Neural crest cell (in vitro differentiated cells): ENCODE data around the gene MEGF6. TPM values are rescaled to one million over a fixed set of nuclear protein-coding genes. Genes with fewer than 3 reads are reported as not detected.

ENCODE experiments used
- DNase-seq: peaks from one replicate; pipeline ENCODE4 v3.0.0; 2021; ENCODE audit warnings: low read depth, mixed read lengths, low spot score
- H3K27ac Mint-ChIP-seq: one replicate; pipeline ENCODE4 v1.8.0; 2021; ENCODE audit warnings: mild to moderate bottlenecking, mixed read lengths; ENCODE audit not compliant: unreplicated experiment
- H3K27me3 Mint-ChIP-seq: 2 replicates; pipeline ENCODE4 v1.8.0; 2021; ENCODE audit warnings: low read depth, mild to moderate bottlenecking, mixed read lengths
- H3K36me3 Mint-ChIP-seq: 2 replicates; pipeline ENCODE4 v1.8.0; 2021; ENCODE audit warnings: low read depth, mild to moderate bottlenecking, mixed read lengths
- H3K4me1 Mint-ChIP-seq: 2 replicates; pipeline ENCODE4 v1.8.0; 2021; ENCODE audit warnings: mixed read lengths
- H3K4me3 Mint-ChIP-seq: one replicate; pipeline ENCODE4 v1.8.0; 2021; ENCODE audit warnings: mild to moderate bottlenecking, mixed read lengths
- H3K9me3 Mint-ChIP-seq: 2 replicates; pipeline ENCODE4 v1.8.0; 2021; ENCODE audit warnings: mixed read lengths
- CTCF ChIP-seq: fragments of 200-600 bp; sonication (generic); conservative IDR thresholded peaks from 2 replicates; pipeline ENCODE4 v1.5.0; 2021; ENCODE audit warnings: antibody characterized with exemption, mild to moderate bottlenecking
- total RNA-seq: library from RNA; stranded (reverse); gene quantifications from 2 replicates; pipeline ENCODE4 v1.2.1, GENCODE V29; 2021

Gene MEGF6
- total RNA-seq, 1 donor from 2014 or later: 36.7 TPM

DNA sequence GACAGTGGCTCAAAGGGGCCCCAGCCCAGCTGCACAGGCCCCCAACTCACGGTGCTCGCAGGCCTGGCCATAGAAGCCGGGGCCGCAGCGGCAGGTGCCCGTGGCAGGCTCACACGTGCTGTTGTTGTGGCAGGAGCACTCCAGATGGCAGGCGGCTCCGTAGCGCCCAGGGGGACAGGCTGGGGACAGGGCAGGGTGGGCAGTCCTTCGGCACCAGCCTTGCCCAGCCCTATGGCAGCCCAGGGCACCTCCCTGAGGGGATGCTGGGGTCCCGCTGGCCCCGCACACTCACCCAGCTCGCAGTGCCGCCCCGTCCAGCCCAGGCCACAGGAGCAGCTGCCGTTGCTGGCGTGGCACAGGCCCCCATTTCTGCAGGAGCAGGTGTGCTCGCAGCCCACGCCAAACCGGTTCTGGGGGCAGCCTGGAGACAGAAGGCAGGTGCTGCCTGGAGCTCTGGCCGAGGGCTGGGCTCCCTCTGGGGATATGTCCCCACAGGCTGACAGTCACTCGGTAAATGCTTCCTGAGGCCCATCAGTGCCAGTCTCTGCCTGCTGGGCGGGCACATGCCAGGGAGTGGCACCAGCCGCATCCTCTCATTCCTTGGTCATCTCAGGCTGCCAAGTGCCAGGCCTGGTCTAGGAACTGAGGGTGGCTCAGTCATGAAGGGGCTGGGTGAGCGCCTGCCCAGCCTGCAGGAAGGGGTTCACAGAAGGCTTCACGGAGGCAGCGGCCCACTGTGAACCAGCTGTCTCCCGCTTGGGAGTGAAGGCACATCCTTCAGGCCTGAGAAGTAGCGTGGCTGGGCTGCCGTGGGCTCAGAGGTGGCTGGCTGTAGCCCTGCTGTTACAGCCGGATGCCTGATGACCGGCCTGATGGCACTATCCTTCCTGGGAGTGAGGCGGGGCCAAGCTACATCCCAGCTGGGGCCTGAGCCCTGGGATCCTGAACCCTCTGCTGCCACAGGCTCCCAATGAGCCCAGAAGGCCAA, 116.7 kb downstream of the MEGF6 start:
- peaks cover 5% of the 10 kb centered on the region for H3K4me1 Mint-ChIP-seq
- TF ChIP-seq CTCF: no peak
- no peaks in the 10 kb centered on the region for H3K27me3 Mint-ChIP-seq
- H3K36me3 Mint-ChIP-seq: no peaks in the 10 kb centered on the region
- no peak overlapping the region for H3K4me3 Mint-ChIP-seq
- no peak for DNase-seq
- H3K27ac Mint-ChIP-seq: no peak overlapping the region
- H3K9me3 Mint-ChIP-seq: no peaks in the 10 kb centered on the region

GRCh38 chr1:3492545-3493246, 118.6 kb downstream of the MEGF6 start:
- peaks cover 12% of the 10 kb centered on the region for H3K9me3 Mint-ChIP-seq
- no peaks in the 10 kb centered on the region for H3K27me3 Mint-ChIP-seq
- H3K4me3 Mint-ChIP-seq: no peak overlapping the region
- H3K27ac Mint-ChIP-seq: no peak overlapping the region
- H3K36me3 Mint-ChIP-seq: peaks cover 13% of the 10 kb centered on the region
- no peak for TF ChIP-seq CTCF
- DNase-seq: no peak
- peaks cover 5% of the 10 kb centered on the region for H3K4me1 Mint-ChIP-seq

GRCh38 chr1:3491291-3492246, 119.7 kb downstream of the MEGF6 start:
- TF ChIP-seq CTCF: peak; percentile 99
- Mint-ChIP-seq H3K36me3 (peaks cover 13% of the 10 kb centered on the region), H3K27me3 (no peaks in the 10 kb centered on the region), H3K9me3 (peaks cover 12% of the 10 kb centered on the region), H3K4me1 (peaks cover 5% of the 10 kb centered on the region), H3K4me3 (no peak overlapping the region), H3K27ac (no peak overlapping the region)
- DNase-seq: peak; percentile 88

DNA sequence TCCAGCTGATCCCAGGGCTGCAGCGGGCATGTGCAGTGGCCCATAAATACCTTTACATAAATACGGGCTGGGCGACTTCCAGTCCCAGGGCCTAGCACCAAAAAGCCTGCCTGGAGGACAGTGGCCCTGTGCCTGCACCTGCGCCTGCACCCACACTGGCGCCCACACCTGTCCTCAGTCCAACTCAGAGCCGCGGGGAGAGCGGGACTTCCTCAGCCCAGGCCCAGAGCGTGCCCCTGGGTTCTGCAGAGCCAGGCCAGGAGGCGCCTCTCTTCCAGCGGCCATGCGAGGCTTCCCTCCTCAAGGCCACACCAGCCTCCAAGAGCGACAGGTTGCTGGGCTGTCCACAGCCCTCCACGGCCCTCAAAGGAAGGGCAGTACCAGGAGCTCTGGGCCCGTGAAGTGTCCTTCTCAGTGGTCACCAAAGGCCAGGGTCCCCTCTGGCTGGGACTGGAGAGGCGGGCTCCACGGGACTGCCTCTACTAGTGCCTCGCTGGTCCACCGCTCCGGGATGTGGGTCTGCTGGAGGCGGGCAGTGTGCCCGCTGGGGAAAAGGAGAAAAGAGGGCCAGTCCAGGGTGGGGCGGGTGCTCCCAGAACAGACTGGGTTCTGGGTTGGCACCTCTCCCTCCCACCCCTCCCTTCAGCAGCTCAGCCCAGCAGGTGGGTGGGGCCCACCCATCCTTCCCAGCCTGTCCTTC, 121.1 kb downstream of the MEGF6 start:
- Mint-ChIP-seq H3K27me3 (no peaks in the 10 kb centered on the region), H3K9me3 (peaks cover 12% of the 10 kb centered on the region), H3K4me1 (peaks cover 5% of the 10 kb centered on the region), H3K4me3 (no peak overlapping the region), H3K27ac (no peak overlapping the region), H3K36me3 (peaks cover 13% of the 10 kb centered on the region)
- no peak for TF ChIP-seq CTCF
- DNase-seq: no peak
